ENCODE data around the gene PRDM7. TPM values are rescaled to one million over a fixed set of nuclear protein-coding genes. Genes with fewer than 3 reads are reported as not detected.
"Not testable (repeated sequence)": the region's sequence is repeated elsewhere in the genome, so short reads cannot be mapped to it uniquely, and the experiment has no call there.

The PRDM7 gene
- polyA plus RNA-seq, 3 donors from 2014 or later = not detected

DNA sequence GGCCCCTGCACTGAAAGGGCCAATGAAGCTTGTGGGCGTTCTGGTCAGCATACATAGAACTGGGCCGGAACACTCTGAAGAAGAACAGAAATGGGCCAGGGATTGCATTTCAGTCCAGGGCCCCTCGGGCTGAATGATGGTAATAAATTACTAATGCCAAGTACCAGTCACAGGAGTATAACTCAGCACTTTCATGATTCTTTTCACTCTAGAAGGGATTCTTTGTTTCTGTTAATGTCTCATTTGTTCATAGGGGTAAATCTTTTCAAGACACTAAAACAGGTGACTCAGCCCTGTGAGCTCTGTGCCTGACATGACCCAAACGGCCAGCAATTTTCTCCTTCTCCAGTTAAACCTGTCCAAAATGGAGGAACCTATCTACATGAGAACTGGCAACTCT is 15.7 kb upstream of the PRDM7 start:
- H3K36me3 Mint-ChIP-seq; H3K4me3 Mint-ChIP-seq; H3K4me1 Mint-ChIP-seq; H3K9me3 Mint-ChIP-seq; H3K27ac Mint-ChIP-seq; DNase-seq; H3K27me3 Mint-ChIP-seq (ENCODE audit: low read depth in 3 of 3): not testable (repeated sequence)

GRCh38 chr16:90084215-90084950 is 7.3 kb upstream of the PRDM7 start:
- no peak for DNase-seq
- H3K27me3 Mint-ChIP-seq (ENCODE audit: low read depth in 3 of 3) = peaks cover 8 to 24% (median 16%) of the 10 kb centered on the region in 3 donors
- peak overlapping the region in 2 of 5 donors; percentile 4 to 18 for H3K4me3 Mint-ChIP-seq
- peaks cover 10 to 18% of the 10 kb centered on the region in 2 donors for H3K4me1 Mint-ChIP-seq
- no peak overlapping the region for H3K27ac Mint-ChIP-seq
- no peaks in the 10 kb centered on the region for H3K36me3 Mint-ChIP-seq
- no peaks in the 10 kb centered on the region for H3K9me3 Mint-ChIP-seq

DNA sequence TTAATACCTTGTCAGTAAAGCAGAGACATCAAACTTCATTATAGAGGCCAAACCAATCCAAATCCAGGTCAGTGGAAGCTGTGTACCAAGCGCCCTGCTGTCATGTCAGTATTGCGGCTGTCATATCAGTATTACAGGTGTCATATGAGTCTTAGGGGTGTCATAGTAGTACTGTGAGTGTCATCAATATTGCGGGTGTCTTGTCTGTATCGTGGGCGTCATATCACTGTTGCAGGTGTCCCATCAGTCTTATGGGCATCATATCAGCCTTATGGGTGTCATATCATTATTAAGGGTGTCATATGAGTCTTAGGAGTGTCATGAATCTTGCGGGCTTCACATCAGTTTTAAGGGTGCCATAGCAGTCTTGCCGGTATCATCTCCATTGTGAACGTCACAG is 6.0 kb upstream of the PRDM7 start:
- H3K4me3 Mint-ChIP-seq = peak overlapping the region; percentile 92 to 98 (median 96)
- peaks cover 8 to 23% (median 16%) of the 10 kb centered on the region in 3 donors for H3K27me3 Mint-ChIP-seq (ENCODE audit: low read depth in 3 of 3)
- peak overlapping the region in 5 of 6 donors; percentile 27 to 91 (median 88) for H3K27ac Mint-ChIP-seq
- no peaks in the 10 kb centered on the region for H3K36me3 Mint-ChIP-seq
- peaks cover 11 to 25% of the 10 kb centered on the region in 2 donors for H3K4me1 Mint-ChIP-seq
- DNase-seq = no peak
- H3K9me3 Mint-ChIP-seq = no peaks in the 10 kb centered on the region

DNA sequence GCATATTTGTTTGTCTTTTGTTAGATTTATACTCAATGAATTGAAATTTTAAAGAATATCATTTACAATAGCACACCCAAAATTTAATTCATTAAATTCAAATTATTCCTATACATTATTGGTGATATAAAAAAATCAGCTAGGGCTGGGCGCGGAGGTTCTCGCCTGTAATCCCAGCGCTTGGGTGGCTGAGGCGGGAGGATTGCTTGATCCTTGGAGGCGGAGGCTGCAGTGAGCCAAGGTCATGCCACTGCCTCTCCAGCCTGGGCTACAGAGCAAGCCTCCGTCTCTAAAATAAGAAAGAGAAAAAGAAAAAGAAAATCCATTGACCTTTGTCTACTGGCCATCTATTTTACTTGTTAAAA is 4.5 kb upstream of the PRDM7 start:
- Mint-ChIP-seq H3K9me3 (peaks cover 0 to 2% (median 0%) of the 10 kb centered on the region in 6 donors), H3K4me3 (peak overlapping the region; percentile 92 to 98 (median 96)), H3K4me1 (peaks cover 26 to 41% of the 10 kb centered on the region in 2 donors), H3K27ac (peak overlapping the region in 2 of 6 donors; percentile 88 to 89), H3K27me3 (ENCODE audit: low read depth in 3 of 3) (peaks cover 12 to 23% (median 16%) of the 10 kb centered on the region in 3 donors), H3K36me3 (no peaks in the 10 kb centered on the region)
- DNase-seq = no peak

DNA sequence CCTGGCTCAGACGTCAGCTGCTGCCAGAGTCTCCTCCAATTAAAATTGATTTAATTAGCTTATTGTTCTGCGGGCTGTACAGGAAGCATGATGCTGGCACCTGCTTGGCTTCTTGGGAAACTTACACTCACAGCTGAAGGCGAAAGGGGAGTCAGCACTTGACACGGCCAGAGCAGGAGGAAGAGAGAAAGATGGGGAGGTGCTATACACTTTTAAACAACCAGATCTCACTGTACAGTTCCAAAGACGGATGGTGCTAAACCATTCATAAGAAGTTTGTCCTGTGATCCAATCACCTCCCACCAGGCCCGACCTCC is 1.4 kb upstream of the PRDM7 start:
- Mint-ChIP-seq H3K27me3 (ENCODE audit: low read depth in 3 of 3) (peaks cover 12 to 15% (median 15%) of the 10 kb centered on the region in 3 donors), H3K36me3 (no peaks in the 10 kb centered on the region), H3K4me1 (peaks cover 29 to 42% of the 10 kb centered on the region in 2 donors), H3K4me3 (peak overlapping the region in 1 of 5 donors; percentile 27), H3K27ac (no peak overlapping the region), H3K9me3 (peaks cover 0 to 2% (median 0%) of the 10 kb centered on the region in 6 donors)
- no peak for DNase-seq

DNA sequence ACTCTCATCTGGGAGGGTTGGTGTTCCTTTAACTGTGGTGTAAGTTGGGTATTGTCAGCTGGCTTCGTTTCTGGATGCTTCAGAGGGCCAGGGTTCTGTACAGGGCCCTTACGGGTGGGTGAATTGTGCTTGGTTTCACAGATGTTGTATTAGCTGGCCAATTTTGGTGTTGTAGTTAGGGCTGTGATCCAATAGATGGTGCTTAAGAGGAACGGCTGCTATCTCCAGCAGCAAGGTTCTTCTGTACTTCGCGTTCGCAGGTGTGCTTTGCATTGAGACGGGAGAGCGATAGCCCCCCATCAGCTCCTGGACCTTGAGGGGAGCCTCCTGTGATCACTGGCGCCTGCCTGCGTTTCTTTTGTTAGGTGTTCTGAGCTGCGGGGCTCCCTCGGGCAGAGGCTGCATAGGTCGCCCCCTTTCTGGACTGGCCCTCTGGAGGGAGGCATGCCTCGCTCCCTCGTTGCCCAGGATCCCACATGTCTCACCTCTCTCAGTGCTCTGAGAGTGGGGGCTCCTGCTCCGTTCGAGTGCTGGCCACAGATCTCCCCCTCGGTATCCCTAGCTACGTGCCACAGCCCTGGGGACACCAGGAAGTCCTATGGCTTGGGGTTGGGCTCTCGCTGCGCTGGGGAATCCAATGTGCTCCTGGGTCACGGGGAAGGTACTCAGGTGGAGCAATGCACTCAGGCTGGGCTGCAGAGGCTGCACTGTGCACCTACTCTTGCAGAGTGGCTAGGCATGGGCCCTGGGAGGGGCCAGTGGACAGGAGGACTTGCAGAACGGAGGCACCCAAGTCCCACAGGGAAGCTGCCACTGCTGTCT is 837 bp upstream of the PRDM7 start:
- peak in 1 of 3 donors; percentile 55 for DNase-seq
- peaks cover 29 to 38% of the 10 kb centered on the region in 2 donors for H3K4me1 Mint-ChIP-seq
- H3K27me3 Mint-ChIP-seq (ENCODE audit: low read depth in 3 of 3) = peaks cover 13 to 15% (median 15%) of the 10 kb centered on the region in 3 donors
- peak overlapping the region; percentile 51 to 87 (median 74) for H3K27ac Mint-ChIP-seq
- peaks cover 0 to 2% (median 0%) of the 10 kb centered on the region in 6 donors for H3K9me3 Mint-ChIP-seq
- H3K36me3 Mint-ChIP-seq = no peaks in the 10 kb centered on the region
- peak overlapping the region; percentile 85 to 93 (median 91) for H3K4me3 Mint-ChIP-seq

GRCh38 chr16:90072442-90073105 is 4.6 kb downstream of the PRDM7 start:
- no peak overlapping the region for H3K4me3 Mint-ChIP-seq
- peaks cover 0 to 4% (median 0%) of the 10 kb centered on the region in 6 donors for H3K9me3 Mint-ChIP-seq

GRCh38 chr16:90070440-90070839 is 6.7 kb downstream of the PRDM7 start:
- Mint-ChIP-seq H3K4me3 (no peak overlapping the region), H3K27ac (no peak overlapping the region), H3K9me3 (peaks cover 0 to 4% (median 0%) of the 10 kb centered on the region in 6 donors), H3K27me3 (ENCODE audit: low read depth in 3 of 3) (peaks cover 7 to 13% (median 11%) of the 10 kb centered on the region in 3 donors), H3K4me1 (no peaks in the 10 kb centered on the region), H3K36me3 (no peaks in the 10 kb centered on the region)
- DNase-seq = no peak

More at GRCh38 chr16:90072442-90073105, 4.6 kb downstream of the PRDM7 start:
- Mint-ChIP-seq H3K4me1 (peaks cover 11 to 12% of the 10 kb centered on the region in 2 donors), H3K27ac (no peak overlapping the region), H3K27me3 (ENCODE audit: low read depth in 3 of 3) (peaks cover 9 to 15% (median 11%) of the 10 kb centered on the region in 3 donors), H3K36me3 (no peaks in the 10 kb centered on the region)
- no peak for DNase-seq

- DNase-seq = no peak
- Mint-ChIP-seq H3K4me3 (no peak overlapping the region), H3K36me3 (no peaks in the 10 kb centered on the region), H3K27me3 (ENCODE audit: low read depth in 3 of 3) (peaks cover 3 to 6% (median 6%) of the 10 kb centered on the region in 3 donors), H3K27ac (no peak overlapping the region), H3K4me1 (no peaks in the 10 kb centered on the region), H3K9me3 (peaks cover 0 to 2% (median 0%) of the 10 kb centered on the region in 6 donors)
Measured at GRCh38 chr16:90061437-90061836, 15.7 kb downstream of the PRDM7 start.

DNA sequence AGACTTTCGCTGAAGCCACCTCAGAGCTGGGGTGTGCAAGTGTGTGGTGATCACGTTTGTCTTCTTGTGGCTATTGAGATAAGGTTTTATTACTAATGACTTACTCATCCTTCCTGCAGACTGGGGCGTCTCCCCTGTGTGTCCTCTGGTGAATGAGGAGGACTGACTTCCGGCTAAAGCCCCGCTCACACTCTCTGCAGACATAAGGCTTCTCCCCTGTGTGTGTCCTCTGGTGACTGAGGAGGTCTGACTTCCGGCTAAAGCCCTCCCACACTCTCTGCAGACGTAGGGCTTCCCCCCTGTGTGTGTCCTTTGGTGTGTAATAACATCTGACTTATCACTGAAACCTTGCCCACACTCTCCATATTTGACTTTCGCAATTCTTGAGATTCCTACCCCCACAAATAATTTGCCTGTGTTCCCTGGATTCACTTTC is 19.4 kb downstream of the PRDM7 start:
- Mint-ChIP-seq H3K9me3 (peaks cover 10 to 27% (median 13%) of the 10 kb centered on the region in 6 donors), H3K27me3 (ENCODE audit: low read depth in 3 of 3) (peaks cover 4 to 6% (median 5%) of the 10 kb centered on the region in 3 donors), H3K4me1 (no peaks in the 10 kb centered on the region), H3K27ac (no peak overlapping the region), H3K4me3 (no peak overlapping the region), H3K36me3 (peaks cover 0 to 8% (median 6%) of the 10 kb centered on the region in 3 donors)
- no peak for DNase-seq

DNA sequence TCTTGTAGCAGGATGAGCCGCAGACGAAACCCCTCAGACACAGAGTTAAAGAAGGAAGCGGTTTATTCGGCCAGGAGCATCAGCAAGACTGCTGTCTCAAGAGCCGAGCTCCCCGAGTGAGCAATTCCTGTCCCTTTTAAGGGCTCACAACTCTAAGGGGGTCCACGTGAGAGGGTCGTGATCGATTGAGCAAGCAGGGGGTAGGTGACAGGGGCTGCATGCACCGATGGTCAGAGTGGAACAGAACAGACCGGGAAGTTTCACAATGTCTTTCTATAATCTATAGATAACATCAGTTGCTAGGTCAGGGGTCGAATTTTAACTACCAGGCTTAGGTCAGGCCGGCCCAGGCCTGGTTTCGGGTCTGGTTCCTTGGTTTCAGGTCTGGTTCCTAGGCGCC is 20.6 kb downstream of the PRDM7 start:
- not testable (repeated sequence) for H3K36me3 Mint-ChIP-seq; H3K4me3 Mint-ChIP-seq; H3K4me1 Mint-ChIP-seq; H3K27ac Mint-ChIP-seq; DNase-seq; H3K27me3 Mint-ChIP-seq (ENCODE audit: low read depth in 3 of 3)
- peaks cover 10 to 27% (median 13%) of the 10 kb centered on the region in 6 donors for H3K9me3 Mint-ChIP-seq

GRCh38 chr16:90055371-90055770 is 21.8 kb downstream of the PRDM7 start:
- no peak overlapping the region for H3K4me3 Mint-ChIP-seq
- H3K9me3 Mint-ChIP-seq = peaks cover 10 to 27% (median 13%) of the 10 kb centered on the region in 6 donors
- peaks cover 4 to 6% (median 5%) of the 10 kb centered on the region in 3 donors for H3K27me3 Mint-ChIP-seq (ENCODE audit: low read depth in 3 of 3)
- no peaks in the 10 kb centered on the region for H3K4me1 Mint-ChIP-seq
- DNase-seq = no peak
- no peak overlapping the region for H3K27ac Mint-ChIP-seq
- H3K36me3 Mint-ChIP-seq = peaks cover 0 to 8% (median 6%) of the 10 kb centered on the region in 3 donors

DNA sequence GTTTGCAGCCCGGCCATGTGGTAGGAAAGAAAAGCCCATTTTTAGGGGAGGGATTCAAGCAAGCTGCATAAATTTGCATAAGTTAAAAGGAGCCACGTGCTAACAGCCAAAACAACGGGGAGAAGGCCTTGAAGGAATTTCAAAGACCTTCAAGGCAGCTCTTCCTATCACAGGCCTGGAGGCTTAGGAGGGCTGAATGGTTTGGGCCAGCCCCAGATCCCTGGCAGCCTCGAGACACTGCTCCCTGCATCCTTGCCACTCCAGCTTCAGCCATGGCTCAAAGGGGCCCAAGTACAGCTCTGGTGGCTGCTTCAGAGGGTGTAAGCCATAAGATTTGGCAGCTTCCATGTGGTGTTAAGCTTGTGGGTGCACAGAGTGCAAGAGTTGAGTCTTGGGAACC is 22.6 kb downstream of the PRDM7 start:
- Mint-ChIP-seq H3K4me1 (no peaks in the 10 kb centered on the region), H3K4me3 (no peak overlapping the region), H3K36me3 (peaks cover 0 to 8% (median 6%) of the 10 kb centered on the region in 3 donors), H3K27me3 (ENCODE audit: low read depth in 3 of 3) (peaks cover 4 to 6% (median 5%) of the 10 kb centered on the region in 3 donors), H3K9me3 (peaks cover 10 to 27% (median 13%) of the 10 kb centered on the region in 6 donors), H3K27ac (no peak overlapping the region)
- DNase-seq = no peak
